Naive thymus-derived CD4-positive, alpha-beta T cell (primary cell): ENCODE measurements around the gene HS6ST3. TPM values are rescaled to one million over a fixed set of nuclear protein-coding genes. Genes with fewer than 3 reads are reported as not detected.
"Not testable (repeated sequence)": the region's sequence is repeated elsewhere in the genome, so short reads cannot be mapped to it uniquely, and the experiment has no call there.

Experiments
- ATAC-seq: fragments of 150-1000 bp; cut with Tn5 transposase; 2 replicates; pipeline ENCODE4 v1.10.0; 2021; ENCODE audit warnings: mild to moderate bottlenecking, moderate library complexity
- CTCF ChIA-PET: fragments of 350-600 bp; sonication (Branson Sonifier 250); formaldehyde crosslinking; loops from one replicate; lab custom pipeline; 2021; ENCODE audit warnings: antibody characterized with exemption; lab: Charles Lee
- POLR2A ChIA-PET: fragments of 350-600 bp; sonication (Branson Sonifier 250); formaldehyde crosslinking; loops from one replicate; lab custom pipeline; 2021; ENCODE audit warnings: antibody characterized with exemption, inconsistent platforms; lab: Charles Lee
- DNase-seq, 9 donors: peaks; one replicate each; pipeline versions ENCODE4 v3.0.0 to v3.0.0-alpha.2; 2020 to 2022; ENCODE audit warnings: mixed read lengths in 1 of 9
- H3K27ac ChIP-seq: one replicate; pipeline ENCODE4 v1.7.0; 2013; ENCODE audit warnings: mild to moderate bottlenecking, low read depth, low read length, moderate library complexity
- H3K27me3 ChIP-seq, 2 donors: one replicate each; pipeline ENCODE4 v1.7.0; 2013; ENCODE audit warnings: low read length in 2 of 2, mild to moderate bottlenecking in 2 of 2, moderate library complexity in 2 of 2; ENCODE audit not compliant: control insufficient read depth in 2 of 2, insufficient read depth in 2 of 2
- H3K36me3 ChIP-seq, 3 experiments: 1 replicate in 2 of 3; 2 replicates in 1 of 3; pipeline ENCODE4 v1.7.0; 2013; ENCODE audit warnings: low read length in 3 of 3, mild to moderate bottlenecking in 3 of 3, moderate library complexity in 1 of 3; ENCODE audit not compliant: insufficient read depth in 3 of 3, control insufficient read depth in 2 of 3
- H3K4me1 ChIP-seq, 2 donors: one replicate each; pipeline ENCODE4 v1.7.0; 2013; ENCODE audit warnings: low read length in 2 of 2, mild to moderate bottlenecking in 2 of 2, moderate library complexity in 1 of 2; ENCODE audit not compliant: control insufficient read depth in 2 of 2, insufficient read depth in 2 of 2
- H3K4me3 ChIP-seq: 2 replicates; pipeline ENCODE4 v1.7.0; 2013; ENCODE audit warnings: mild to moderate bottlenecking, low read length
- H3K9me3 ChIP-seq, 3 experiments: 1 replicate in 2 of 3; 2 replicates in 1 of 3; pipeline ENCODE4 v1.7.0; 2013; ENCODE audit warnings: low read length in 3 of 3; ENCODE audit not compliant: control insufficient read depth in 2 of 3
- H3K27ac Mint-ChIP-seq, 9 donors: one replicate each; pipeline ENCODE4 v1.8.0; 2020 to 2022; ENCODE audit warnings: mixed read lengths in 9 of 9, mild to moderate bottlenecking in 8 of 9, moderate library complexity in 5 of 9, inconsistent platforms in 2 of 9
- H3K27me3 Mint-ChIP-seq, 5 donors: one replicate each; pipeline ENCODE4 v1.8.0; 2021 to 2022; ENCODE audit warnings: mixed read lengths in 5 of 5, mild to moderate bottlenecking in 1 of 5
- H3K36me3 Mint-ChIP-seq, 5 donors: one replicate each; pipeline ENCODE4 v1.8.0; 2020 to 2022; ENCODE audit warnings: mixed read lengths in 5 of 5, mild to moderate bottlenecking in 3 of 5, inconsistent platforms in 1 of 5
- H3K4me1 Mint-ChIP-seq, 7 donors: one replicate each; pipeline ENCODE4 v1.8.0; 2020 to 2022; ENCODE audit warnings: mixed read lengths in 7 of 7, mild to moderate bottlenecking in 3 of 7, inconsistent platforms in 1 of 7
- H3K4me3 Mint-ChIP-seq, 10 donors: one replicate each; pipeline ENCODE4 v1.8.0; 2020 to 2022; ENCODE audit warnings: mild to moderate bottlenecking in 10 of 10, mixed read lengths in 10 of 10, moderate library complexity in 6 of 10, inconsistent platforms in 2 of 10
- H3K9me3 Mint-ChIP-seq, 11 donors: one replicate each; pipeline ENCODE4 v1.8.0; 2020 to 2022; ENCODE audit warnings: mixed read lengths in 11 of 11, mild to moderate bottlenecking in 4 of 11, inconsistent platforms in 1 of 11, moderate library complexity in 1 of 11
- intact Hi-C, 2 donors: fragments of 100-400 bp; cut with micrococcal nuclease; formaldehyde crosslinking; loops; one replicate each; pipeline ENCODE4 v1.15.1; 2023
- polyA plus RNA-seq, 2 donors: library from polyadenylated mRNA; unstranded; fragments of 300-500 nt; fragmentation: Illumina TruSeq; gene quantifications; one replicate each; pipeline ENCODE4 v1.2.3, GENCODE V29; 2021
- total RNA-seq, 6 experiments: library from RNA in 5 of 6; stranded (reverse) in 5 of 6; gene quantifications; 1 replicate in 5 of 6; 2 replicates in 1 of 6; pipeline ENCODE4 v1.2.3 and lab custom pipeline; 2021 to 2026

Gene HS6ST3
- not detected for total RNA-seq
- not detected for polyA plus RNA-seq
- not detected for total RNA-seq (lab: John Stamatoyannopoulos, UW)

DNA sequence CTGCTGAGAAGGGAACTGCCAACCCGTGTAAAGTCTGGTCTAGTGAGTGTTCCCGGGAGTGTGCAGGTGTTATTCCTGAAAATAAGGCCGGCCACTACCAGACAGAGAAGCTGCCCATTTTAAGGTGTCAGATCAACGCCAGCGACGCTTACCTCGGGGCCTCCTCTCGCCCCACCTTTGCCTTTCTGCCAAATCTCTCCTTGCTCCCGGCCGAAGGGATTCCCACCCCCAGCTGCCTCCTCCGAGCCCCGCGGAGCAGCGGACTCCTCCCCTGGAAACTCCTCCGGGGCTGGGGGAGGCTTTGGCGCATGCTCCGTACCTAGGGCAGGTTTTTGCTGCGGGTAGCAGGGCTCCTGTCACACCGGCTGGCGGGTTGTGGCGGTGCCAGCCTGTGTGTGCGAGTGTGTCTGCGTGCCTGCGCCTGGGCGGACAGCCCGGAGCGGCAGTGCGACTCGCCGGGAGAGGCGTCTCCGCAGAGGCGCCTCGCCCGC, at the start of gene HS6ST3:
HS6ST3 (plus strand) TSS at position 359 of the 491 bp plus-strand sequence.
- Histone ChIP-seq H3K27ac (no peak within 1 kb of the TSS), H3K4me3 (no peak within 1 kb of the TSS), H3K9me3 (no peaks in the 10 kb centered on the region), H3K27me3 (peaks cover 0 to 10% of the 10 kb centered on the region in 2 donors), H3K4me1 (no peaks in the 10 kb centered on the region), H3K36me3 (no peaks in the 10 kb centered on the region)
- no peak for DNase-seq
- Mint-ChIP-seq H3K27ac (no peak within 1 kb of the TSS), H3K4me1 (peaks cover 0 to 21% (median 3%) of the 10 kb centered on the region in 7 donors), H3K36me3 (peaks cover 0 to 8% (median 0%) of the 10 kb centered on the region in 5 donors), H3K9me3 (peaks cover 0 to 16% (median 5%) of the 10 kb centered on the region in 11 donors), H3K27me3 (peaks cover 53 to 68% (median 63%) of the 10 kb centered on the region in 5 donors), H3K4me3 (peak within 1 kb of the TSS in 8 of 10 donors; percentile 1 to 53 (median 30))
- intact Hi-C loops, result no loop called here
- ChIA-PET CTCF (no interaction called here), POLR2A (no interaction called here)
- no peak for ATAC-seq

DNA sequence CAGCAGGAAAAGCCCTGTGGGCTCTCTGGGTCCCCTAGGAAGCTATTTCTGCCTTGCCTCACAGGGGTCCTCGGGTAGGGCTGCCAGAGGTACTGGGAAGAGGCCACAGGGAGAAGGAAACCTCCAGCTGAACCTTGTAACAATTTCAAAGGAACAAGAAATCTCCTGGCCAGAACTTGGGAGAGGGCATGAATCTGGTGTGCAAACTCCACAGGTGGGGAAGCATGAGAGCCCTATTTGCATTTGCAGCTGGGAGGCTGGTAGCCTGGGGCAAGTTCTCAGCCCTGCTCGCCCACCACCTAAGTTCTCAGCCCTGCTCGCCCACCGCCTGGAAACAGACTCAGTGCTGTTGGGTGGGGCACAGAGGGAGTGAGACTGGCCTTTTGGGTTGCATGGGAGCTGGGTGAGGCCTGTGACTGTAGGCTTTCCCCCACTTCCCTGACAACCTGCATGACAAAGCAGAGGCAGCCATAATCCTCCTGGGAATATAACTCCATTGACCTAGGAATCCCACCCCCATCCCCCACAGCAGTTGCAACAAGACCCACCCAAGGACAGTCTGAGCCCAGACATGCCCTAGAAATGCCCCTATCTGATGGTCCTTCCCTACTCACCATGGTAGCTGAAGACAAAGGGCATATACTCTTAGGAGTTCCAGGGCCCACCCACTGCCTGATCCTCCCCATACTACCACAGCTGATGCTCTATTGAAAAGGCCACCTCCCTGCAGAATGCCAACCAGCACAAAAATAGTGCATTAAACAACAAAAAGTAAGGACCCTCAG, 48.4 kb upstream of the HS6ST3 start:
- H3K27ac Mint-ChIP-seq, result no peak overlapping the region
- no peak overlapping the region for H3K4me3 Mint-ChIP-seq
- no peaks in the 10 kb centered on the region for H3K36me3 ChIP-seq
- peaks cover 0 to 1% (median 0%) of the 10 kb centered on the region in 7 donors for H3K4me1 Mint-ChIP-seq
- H3K9me3 ChIP-seq, result no peaks in the 10 kb centered on the region
- no peak for DNase-seq
- ChIA-PET POLR2A (no interaction called here), CTCF (no interaction called here)
- peaks cover 0 to 33% (median 4%) of the 10 kb centered on the region in 5 donors for H3K27me3 Mint-ChIP-seq
- peaks cover 2 to 24% (median 14%) of the 10 kb centered on the region in 11 donors for H3K9me3 Mint-ChIP-seq
- H3K27ac ChIP-seq, result no peak overlapping the region
- ATAC-seq, result no peak
- no peaks in the 10 kb centered on the region for H3K27me3 ChIP-seq
- intact Hi-C loops, result no loop called here
- no peaks in the 10 kb centered on the region for H3K4me1 ChIP-seq
- no peaks in the 10 kb centered on the region for H3K36me3 Mint-ChIP-seq
- no peak overlapping the region for H3K4me3 ChIP-seq

DNA sequence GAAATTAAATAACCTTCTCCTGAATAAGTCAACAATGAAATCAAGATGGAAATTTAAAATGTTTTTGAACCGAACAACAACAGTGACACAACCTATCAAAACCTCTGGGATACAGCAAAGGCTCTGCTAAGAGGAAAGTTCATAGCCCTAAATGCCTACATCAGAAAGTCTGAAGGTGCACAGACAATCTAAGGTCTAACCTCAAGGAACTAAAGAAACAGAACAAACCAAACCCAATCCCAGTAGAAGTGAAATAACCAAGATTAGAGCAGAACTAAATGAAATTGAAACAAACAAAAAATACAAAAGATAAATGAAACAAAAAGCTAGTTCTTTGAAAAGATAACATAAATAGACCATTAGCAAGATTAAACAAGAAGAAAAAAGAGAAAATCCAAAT, 45.7 kb upstream of the HS6ST3 start:
- Mint-ChIP-seq H3K4me1 (peaks cover 0 to 1% (median 0%) of the 10 kb centered on the region in 7 donors), H3K36me3 (no peaks in the 10 kb centered on the region), H3K9me3 (peaks cover 8 to 32% (median 14%) of the 10 kb centered on the region in 11 donors), H3K4me3 (no peak overlapping the region), H3K27ac (no peak overlapping the region), H3K27me3 (peaks cover 0 to 46% (median 23%) of the 10 kb centered on the region in 5 donors)
- DNase-seq, result no peak
- Histone ChIP-seq H3K36me3 (no peaks in the 10 kb centered on the region), H3K4me1 (no peaks in the 10 kb centered on the region), H3K9me3 (no peaks in the 10 kb centered on the region), H3K27me3 (no peaks in the 10 kb centered on the region), H3K4me3 (no peak overlapping the region), H3K27ac (no peak overlapping the region)
- CTCF ChIA-PET, result no interaction called here
- no peak for ATAC-seq
- intact Hi-C loops, result no loop called here
- POLR2A ChIA-PET, result no interaction called here

DNA sequence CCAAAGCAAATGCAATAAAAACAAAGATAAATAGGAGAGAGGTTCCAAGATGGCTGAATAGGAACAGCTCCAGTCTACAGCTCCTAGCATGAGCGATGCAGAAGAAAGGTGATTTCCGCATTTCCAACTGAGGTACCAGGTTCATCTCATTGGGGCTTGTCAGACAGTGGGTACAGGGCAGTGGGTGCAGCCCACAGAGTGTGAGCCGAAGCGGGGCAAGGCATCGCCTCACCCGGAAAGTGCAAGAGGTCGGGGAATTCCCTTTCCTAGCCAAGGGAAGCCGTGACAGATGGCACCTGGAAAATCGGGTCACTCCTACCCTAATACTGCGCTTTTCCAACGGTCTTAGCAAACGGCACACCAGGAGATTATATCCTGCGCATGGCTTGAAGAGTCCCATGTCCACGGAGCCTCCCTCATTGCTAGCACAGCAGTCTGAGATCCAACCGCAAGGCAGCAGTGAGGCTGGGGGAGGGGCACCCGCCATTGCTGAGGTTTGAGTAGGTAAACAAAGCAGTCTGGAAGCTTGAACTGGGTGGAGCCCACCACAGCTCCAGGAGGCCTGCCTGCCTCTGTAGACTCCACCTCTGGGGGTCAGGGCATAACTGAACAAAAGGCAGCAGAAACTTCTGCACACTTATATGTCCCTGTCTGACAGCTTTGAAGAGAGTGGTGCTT, 43.3 kb upstream of the HS6ST3 start:
- H3K4me3 Mint-ChIP-seq, H3K4me1 ChIP-seq, H3K27ac ChIP-seq, CTCF ChIA-PET, H3K4me3 ChIP-seq, DNase-seq, H3K27ac Mint-ChIP-seq, H3K27me3 ChIP-seq, H3K36me3 ChIP-seq, ATAC-seq, H3K36me3 Mint-ChIP-seq, intact Hi-C loops, H3K4me1 Mint-ChIP-seq, H3K9me3 ChIP-seq, POLR2A ChIA-PET: not testable (repeated sequence)
- Mint-ChIP-seq H3K9me3 (peaks cover 9 to 40% (median 18%) of the 10 kb centered on the region in 11 donors), H3K27me3 (peaks cover 0 to 55% (median 46%) of the 10 kb centered on the region in 5 donors)

DNA sequence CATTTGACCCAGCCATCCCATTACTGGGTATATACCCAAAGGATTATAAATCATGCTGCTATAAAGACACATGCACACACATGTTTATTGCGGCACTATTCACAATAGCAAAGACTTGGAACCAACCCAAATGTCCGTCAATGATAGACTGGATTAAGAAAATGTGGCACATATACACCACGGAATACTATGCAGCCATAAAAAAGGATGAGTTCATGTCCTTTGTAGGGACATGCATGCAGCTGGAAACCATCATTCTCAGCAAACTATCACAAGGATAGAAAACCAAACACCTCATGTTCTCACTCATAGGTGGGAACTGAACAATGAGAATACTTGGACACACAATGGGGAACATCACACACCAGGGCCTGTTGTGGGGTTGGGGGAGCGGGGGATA, 39.0 kb upstream of the HS6ST3 start:
- H3K9me3 ChIP-seq, H3K36me3 Mint-ChIP-seq, H3K36me3 ChIP-seq, H3K27me3 ChIP-seq, intact Hi-C loops, H3K4me3 ChIP-seq, ATAC-seq, DNase-seq, CTCF ChIA-PET, H3K4me1 ChIP-seq, H3K4me3 Mint-ChIP-seq, H3K27ac ChIP-seq, POLR2A ChIA-PET, H3K27ac Mint-ChIP-seq: not testable (repeated sequence)
- Mint-ChIP-seq H3K9me3 (peaks cover 4 to 48% (median 17%) of the 10 kb centered on the region in 11 donors), H3K27me3 (peaks cover 19 to 67% (median 61%) of the 10 kb centered on the region in 5 donors), H3K4me1 (peaks cover 5 to 12% (median 9%) of the 10 kb centered on the region in 7 donors)

DNA sequence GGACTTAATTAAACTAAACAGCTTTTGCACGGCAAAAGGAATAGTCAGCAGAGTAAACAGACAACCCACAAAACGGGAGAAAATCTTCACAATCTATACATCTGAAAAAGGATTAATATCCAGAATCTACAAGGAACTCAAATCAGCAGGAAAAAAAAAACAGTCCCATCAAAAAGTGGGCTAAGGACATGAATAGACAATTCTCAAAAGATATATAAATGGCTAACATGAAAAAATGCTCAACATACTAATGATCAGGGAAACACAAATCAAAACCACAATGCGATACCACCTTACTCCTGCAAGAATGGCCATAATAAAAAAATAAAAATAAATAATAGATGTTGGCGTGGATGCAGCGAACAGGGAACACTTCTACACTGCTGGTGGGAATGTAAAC, 38.4 kb upstream of the HS6ST3 start:
- H3K27ac Mint-ChIP-seq, H3K9me3 ChIP-seq, H3K36me3 ChIP-seq, CTCF ChIA-PET, H3K27me3 ChIP-seq, intact Hi-C loops, DNase-seq, H3K4me3 ChIP-seq, H3K36me3 Mint-ChIP-seq, H3K4me1 ChIP-seq, H3K4me3 Mint-ChIP-seq, H3K27ac ChIP-seq, ATAC-seq, POLR2A ChIA-PET: not testable (repeated sequence)
- peaks cover 5 to 12% (median 9%) of the 10 kb centered on the region in 7 donors for H3K4me1 Mint-ChIP-seq
- peaks cover 19 to 67% (median 60%) of the 10 kb centered on the region in 5 donors for H3K27me3 Mint-ChIP-seq
- H3K9me3 Mint-ChIP-seq, result peaks cover 4 to 43% (median 16%) of the 10 kb centered on the region in 11 donors
